Endothelial cell (in vitro differentiated cells): ENCODE measurements around the gene NFATC1. TPM values are rescaled to one million over a fixed set of nuclear protein-coding genes. Genes with fewer than 3 reads are reported as not detected.
"Not testable (repeated sequence)": the region's sequence is repeated elsewhere in the genome, so short reads cannot be mapped to it uniquely, and the experiment has no call there.

Source experiments
- DNase-seq: peaks from one replicate; pipeline ENCODE4 v3.0.0; 2021; ENCODE audit warnings: low spot score
- H3K27ac Mint-ChIP-seq: one replicate; pipeline ENCODE4 v1.8.0; 2021; ENCODE audit warnings: mixed read lengths, inconsistent platforms; ENCODE audit not compliant: unreplicated experiment
- H3K27me3 Mint-ChIP-seq: one replicate; pipeline ENCODE4 v1.8.0; 2021; ENCODE audit warnings: mild to moderate bottlenecking, moderate library complexity, mixed read lengths, inconsistent platforms; ENCODE audit not compliant: unreplicated experiment
- H3K36me3 Mint-ChIP-seq: one replicate; pipeline ENCODE4 v1.8.0; 2021; ENCODE audit warnings: mild to moderate bottlenecking, low read depth, mixed read lengths, inconsistent platforms; ENCODE audit not compliant: unreplicated experiment
- H3K4me1 Mint-ChIP-seq: one replicate; pipeline ENCODE4 v1.8.0; 2021; ENCODE audit warnings: mild to moderate bottlenecking, mixed read lengths, inconsistent platforms; ENCODE audit not compliant: unreplicated experiment
- H3K4me3 Mint-ChIP-seq: one replicate; pipeline ENCODE4 v1.8.0; 2021; ENCODE audit warnings: mild to moderate bottlenecking, mixed read lengths, inconsistent platforms; ENCODE audit not compliant: unreplicated experiment
- H3K9me3 Mint-ChIP-seq: one replicate; pipeline ENCODE4 v1.8.0; 2021; ENCODE audit warnings: mixed read lengths, inconsistent platforms; ENCODE audit not compliant: unreplicated experiment
- total RNA-seq: library from RNA; stranded (reverse); fragmentation: NEBNext Ultra II Directional; extraction: Animal tissue kit (Norgen Biotek cat#: 25700); gene quantifications from one replicate; pipeline ENCODE4 v1.2.1, GENCODE V29; 2021; ENCODE audit not compliant: unreplicated experiment
- TF ChIP-seq, protein P1 (sequence below): fragments of 200-600 bp; sonication (generic); IDR thresholded peaks from one replicate; pipeline ENCODE4 v1.5.0; 2021; ENCODE audit warnings: antibody characterized with exemption; ENCODE audit not compliant: unreplicated experiment

NFATC1 gene
- total RNA-seq, 1 donor from 2014 or later = 40.6 TPM

DNA sequence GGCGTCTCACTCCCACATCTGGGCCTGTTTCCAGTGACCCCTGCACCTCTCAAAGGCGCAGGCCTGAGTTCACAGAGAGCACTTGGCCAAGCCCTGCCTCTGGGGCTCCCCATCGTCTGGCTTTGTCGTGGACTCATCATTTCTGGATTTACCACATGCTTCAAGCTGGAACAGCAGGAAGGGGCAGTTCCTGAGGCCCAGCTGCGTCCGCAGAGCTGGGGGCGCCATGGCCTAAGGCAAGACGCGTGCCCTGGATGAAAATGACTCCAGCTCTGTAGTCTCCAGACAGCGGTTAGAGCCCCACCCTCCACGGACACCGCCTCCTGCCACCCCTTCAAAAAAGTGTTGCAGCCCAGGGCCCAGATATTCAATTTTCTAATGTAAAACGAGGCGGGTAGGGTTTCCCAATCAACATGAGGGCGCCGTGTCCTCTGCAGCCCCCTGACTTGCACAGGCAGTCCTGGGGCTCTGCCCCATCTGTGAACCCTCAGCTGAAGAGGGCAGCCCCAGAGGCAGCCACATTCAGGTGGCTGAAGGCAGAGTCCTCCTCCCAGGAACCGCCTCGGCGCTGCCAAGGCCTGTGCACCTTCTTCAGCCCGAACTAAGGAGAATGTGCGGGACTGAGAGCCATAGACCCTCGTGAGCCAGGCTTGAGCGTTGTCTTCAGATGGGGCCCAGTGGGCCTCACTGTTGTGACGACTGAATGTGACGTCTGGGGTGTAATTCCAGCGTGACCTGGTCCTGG, 85.5 kb downstream of the NFATC1 start:
- Mint-ChIP-seq H3K9me3 (no peaks in the 10 kb centered on the region), H3K27ac (no peak overlapping the region), H3K36me3 (peaks cover 12% of the 10 kb centered on the region), H3K27me3 (peaks cover 6% of the 10 kb centered on the region), H3K4me1 (peaks cover 4% of the 10 kb centered on the region), H3K4me3 (no peak overlapping the region)
- TF ChIP-seq, protein P1, sequence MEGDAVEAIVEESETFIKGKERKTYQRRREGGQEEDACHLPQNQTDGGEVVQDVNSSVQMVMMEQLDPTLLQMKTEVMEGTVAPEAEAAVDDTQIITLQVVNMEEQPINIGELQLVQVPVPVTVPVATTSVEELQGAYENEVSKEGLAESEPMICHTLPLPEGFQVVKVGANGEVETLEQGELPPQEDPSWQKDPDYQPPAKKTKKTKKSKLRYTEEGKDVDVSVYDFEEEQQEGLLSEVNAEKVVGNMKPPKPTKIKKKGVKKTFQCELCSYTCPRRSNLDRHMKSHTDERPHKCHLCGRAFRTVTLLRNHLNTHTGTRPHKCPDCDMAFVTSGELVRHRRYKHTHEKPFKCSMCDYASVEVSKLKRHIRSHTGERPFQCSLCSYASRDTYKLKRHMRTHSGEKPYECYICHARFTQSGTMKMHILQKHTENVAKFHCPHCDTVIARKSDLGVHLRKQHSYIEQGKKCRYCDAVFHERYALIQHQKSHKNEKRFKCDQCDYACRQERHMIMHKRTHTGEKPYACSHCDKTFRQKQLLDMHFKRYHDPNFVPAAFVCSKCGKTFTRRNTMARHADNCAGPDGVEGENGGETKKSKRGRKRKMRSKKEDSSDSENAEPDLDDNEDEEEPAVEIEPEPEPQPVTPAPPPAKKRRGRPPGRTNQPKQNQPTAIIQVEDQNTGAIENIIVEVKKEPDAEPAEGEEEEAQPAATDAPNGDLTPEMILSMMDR = no peak
- DNase-seq = no peak

DNA sequence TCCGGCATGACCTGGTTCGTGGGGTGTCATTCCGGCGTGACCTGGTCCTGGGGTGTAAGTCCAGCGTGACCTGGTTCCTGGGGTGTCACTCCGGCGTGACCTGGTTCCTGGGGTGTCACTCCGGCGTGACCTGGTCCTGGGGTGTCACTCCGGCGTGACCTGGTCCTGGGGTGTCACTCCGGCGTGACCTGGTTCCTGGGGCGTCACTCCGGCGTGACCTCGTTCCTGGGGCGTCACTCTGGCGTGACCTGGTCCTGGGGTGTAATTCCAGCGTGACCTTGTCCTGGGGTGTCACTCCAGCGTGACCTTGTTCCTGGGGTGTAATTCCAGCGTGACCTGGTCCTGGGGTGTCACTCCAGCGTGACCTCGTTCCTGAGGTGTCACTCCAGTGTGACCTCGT, 87.7 kb downstream of the NFATC1 start:
- peaks cover 10% of the 10 kb centered on the region for H3K36me3 Mint-ChIP-seq
- H3K27ac Mint-ChIP-seq, H3K9me3 Mint-ChIP-seq, H3K4me1 Mint-ChIP-seq, H3K4me3 Mint-ChIP-seq, H3K27me3 Mint-ChIP-seq, DNase-seq: not testable (repeated sequence)

DNA sequence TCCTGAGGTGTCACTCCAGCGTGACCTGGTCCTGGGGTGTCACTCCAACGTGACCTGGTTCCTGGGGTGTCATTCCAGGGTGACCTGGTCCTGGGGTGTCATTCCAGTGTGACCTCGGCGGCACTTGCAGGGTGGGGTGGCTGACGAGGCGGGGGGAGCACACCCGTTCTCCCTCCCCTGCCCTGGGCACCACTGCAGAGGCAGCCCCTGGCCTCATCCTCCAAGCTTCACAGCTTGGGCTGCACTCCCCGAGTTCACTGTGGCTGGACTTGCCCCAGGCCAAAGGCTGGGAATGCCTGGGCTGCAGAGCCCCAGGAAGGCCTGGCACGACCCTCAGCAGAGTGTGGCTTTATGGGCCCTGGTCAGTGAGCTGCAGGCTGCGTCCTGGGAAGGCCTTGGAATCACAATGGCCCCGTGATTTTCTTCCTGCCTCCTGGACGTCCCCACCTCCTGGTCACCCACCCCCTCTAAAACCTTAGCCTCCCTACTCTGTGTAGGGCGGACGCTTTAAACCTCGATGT, 88.3 kb downstream of the NFATC1 start:
- TF ChIP-seq, protein P1 = no peak
- Mint-ChIP-seq H3K36me3 (peaks cover 8% of the 10 kb centered on the region), H3K27ac (peak overlapping the region; percentile 16), H3K4me3 (no peak overlapping the region), H3K27me3 (peaks cover 9% of the 10 kb centered on the region), H3K9me3 (no peaks in the 10 kb centered on the region), H3K4me1 (peaks cover 4% of the 10 kb centered on the region)
- no peak for DNase-seq

DNA sequence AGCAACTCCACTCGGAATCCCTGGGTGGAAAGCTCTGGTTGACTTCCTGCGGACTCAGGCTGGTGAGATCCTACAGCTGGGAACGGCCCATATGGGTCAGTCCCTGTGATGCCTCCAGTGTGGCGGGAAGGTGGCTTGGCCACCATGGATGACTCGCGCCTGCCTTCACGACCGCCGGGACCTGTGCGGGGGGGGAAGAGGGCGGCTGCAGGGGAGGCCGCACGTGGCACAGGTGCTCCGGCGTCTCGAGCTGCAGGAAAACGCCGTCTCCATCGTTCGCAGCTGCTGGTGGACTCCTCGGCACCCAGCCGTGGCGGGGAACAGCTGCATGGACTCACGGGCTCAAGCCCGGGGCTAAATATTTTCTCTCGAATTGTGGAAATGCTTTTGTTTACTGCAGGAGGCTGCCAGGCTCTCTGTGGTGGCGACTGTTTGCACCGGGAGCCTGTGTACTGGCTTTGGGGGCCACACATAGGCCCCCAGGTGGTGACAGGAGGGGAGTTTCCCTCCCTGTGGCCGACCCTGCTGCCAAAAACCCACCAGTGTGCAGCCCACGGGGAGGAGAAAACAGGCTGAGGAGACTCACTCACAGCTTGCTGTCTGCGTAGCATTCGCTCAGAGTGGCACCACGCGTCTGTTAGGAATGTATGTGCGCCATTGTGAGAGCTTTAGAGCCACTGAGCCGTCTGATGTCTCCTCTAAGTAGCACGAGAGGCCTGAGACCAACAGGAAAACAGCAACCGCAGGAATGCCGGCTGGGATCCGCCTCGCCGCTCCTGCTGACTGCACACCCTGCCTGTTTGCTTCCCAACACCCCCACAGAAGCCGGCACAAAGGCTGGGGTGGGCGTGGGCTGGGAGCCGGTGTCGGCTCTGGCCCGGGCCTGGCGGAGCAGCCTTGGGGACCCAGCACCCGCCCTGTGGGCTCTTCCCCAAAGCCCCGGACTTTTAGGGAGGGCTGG, 89.2 kb downstream of the NFATC1 start:
- H3K27me3 Mint-ChIP-seq = peaks cover 10% of the 10 kb centered on the region
- TF ChIP-seq, protein P1 = no peak
- no peak overlapping the region for H3K4me3 Mint-ChIP-seq
- peaks cover 8% of the 10 kb centered on the region for H3K36me3 Mint-ChIP-seq
- DNase-seq = peak; percentile 41
- no peaks in the 10 kb centered on the region for H3K9me3 Mint-ChIP-seq
- peak overlapping the region; percentile 16 for H3K27ac Mint-ChIP-seq
- H3K4me1 Mint-ChIP-seq = peaks cover 4% of the 10 kb centered on the region

DNA sequence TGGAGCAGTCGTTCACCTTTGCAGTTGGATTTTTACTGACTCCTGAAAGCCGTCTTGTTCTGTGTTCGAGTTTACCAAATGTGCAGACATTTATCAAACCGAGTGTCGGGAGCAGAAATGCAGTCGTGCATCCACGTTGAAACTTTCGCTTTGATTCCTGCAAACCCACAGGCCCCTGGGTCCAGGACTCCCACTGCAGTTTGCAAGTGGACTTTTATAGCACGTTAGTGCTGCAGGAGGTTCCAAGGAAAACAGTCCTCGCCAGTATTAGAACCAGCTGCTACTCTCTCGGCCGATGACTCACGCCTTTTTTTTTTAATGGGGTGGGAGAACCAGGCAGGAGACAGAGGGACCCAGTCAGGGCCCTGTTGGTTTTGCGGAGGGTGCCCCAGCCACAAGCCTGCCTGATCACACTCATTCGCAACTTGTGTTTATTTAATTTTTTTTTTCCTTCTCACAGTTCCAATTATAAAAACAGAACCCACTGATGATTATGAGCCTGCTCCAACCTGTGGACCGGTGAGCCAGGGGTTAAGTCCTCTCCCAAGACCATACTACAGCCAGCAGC, 90.1 kb downstream of the NFATC1 start:
- Mint-ChIP-seq H3K36me3 (peaks cover 8% of the 10 kb centered on the region), H3K4me3 (no peak overlapping the region), H3K27ac (no peak overlapping the region), H3K9me3 (no peaks in the 10 kb centered on the region), H3K27me3 (peaks cover 12% of the 10 kb centered on the region), H3K4me1 (peaks cover 4% of the 10 kb centered on the region)
- TF ChIP-seq, protein P1 = no peak
- DNase-seq = no peak
